Hematopoietic multipotent progenitor cell treated with erythropoietin and hydrocortisone succinate and interleukin-3 and kit ligand, for 4 days (in vitro differentiated cells): Measurements from ENCODE around the gene SAPCD2.

ENCODE experiments used
- DNase-seq: peaks from one replicate; pipeline ENCODE4 v3.0.0-alpha.2; 2015

SAPCD2 gene

GRCh38 chr9:137014776-137015539 lies 55.4 kb downstream of the SAPCD2 start:
- no peak for DNase-seq

- no peak for DNase-seq
These were observed 56.2 kb downstream of the SAPCD2 start for GRCh38 chr9:137014166-137014565.

GRCh38 chr9:137013571-137013940 lies 56.8 kb downstream of the SAPCD2 start:
- DNase-seq = no peak

- no peak for DNase-seq
These were observed 57.4 kb downstream of the SAPCD2 start for GRCh38 chr9:137012694-137013570.
